ENCODE measurements around the gene GDI2. TPM values are rescaled to one million over a fixed set of nuclear protein-coding genes. Genes with fewer than 3 reads are reported as not detected.

Gene GDI2
- total and polyA plus RNA-seq, 2 experiments from 2014 or later = 182 to 218 TPM

- TF ChIP-seq CTCF (IDR thresholded peaks at IDR 0.05; ENCODE audit: low read depth, low read length) = no peak
- Histone ChIP-seq H3K4me3 (no peak overlapping the region), H3K36me3 (peaks cover 23% of the 10 kb centered on the region), H3K27me3 (no peaks in the 10 kb centered on the region), H3K27ac (peak overlapping the region; percentile 41), H3K9me3 (ENCODE audit: low read depth) (no peaks in the 10 kb centered on the region), H3K4me1 (ENCODE audit: low read depth) (peaks cover 22% of the 10 kb centered on the region)
- no peak for DNase-seq (ENCODE audit: low read depth in 1 of 2, low spot score in 1 of 2)
Observed at GRCh38 chr10:5730766-5731165, 82.5 kb downstream of the GDI2 start.

GRCh38 chr10:5723692-5724091 lies 89.5 kb downstream of the GDI2 start:
- H3K4me3 ChIP-seq = no peak overlapping the region
- peaks cover 22% of the 10 kb centered on the region for H3K4me1 ChIP-seq (ENCODE audit: low read depth)
- peak overlapping the region; percentile 59 for H3K27ac ChIP-seq
- H3K27me3 ChIP-seq = no peaks in the 10 kb centered on the region
- H3K9me3 ChIP-seq (ENCODE audit: low read depth) = no peaks in the 10 kb centered on the region
- no peak for DNase-seq (ENCODE audit: low read depth in 1 of 2, low spot score in 1 of 2)
- H3K36me3 ChIP-seq = peaks cover 13% of the 10 kb centered on the region
- TF ChIP-seq CTCF (IDR thresholded peaks at IDR 0.05; ENCODE audit: low read depth, low read length) = no peak

DNA sequence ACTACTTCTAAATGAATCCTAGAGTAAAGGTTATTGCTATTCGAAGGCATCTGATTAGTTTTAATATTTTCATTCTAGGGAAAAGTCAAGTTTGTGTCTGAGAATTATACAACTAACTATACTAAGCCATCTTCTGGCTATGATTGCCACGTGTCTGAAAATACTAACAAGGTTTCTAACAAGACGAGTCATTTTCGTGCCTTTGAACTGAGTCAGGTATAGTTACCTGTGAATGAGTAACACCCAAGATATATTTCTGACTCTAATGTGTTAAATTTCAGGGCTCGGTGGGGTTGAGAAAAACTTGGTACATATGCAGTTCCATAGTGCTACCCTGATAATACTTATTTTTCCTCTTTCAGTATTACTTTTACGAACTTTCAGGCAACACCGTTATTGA lies 93.1 kb downstream of the GDI2 start:
- H3K36me3 ChIP-seq = peaks cover 10% of the 10 kb centered on the region
- no peak for DNase-seq (ENCODE audit: low read depth in 1 of 2, low spot score in 1 of 2)
- no peak overlapping the region for H3K27ac ChIP-seq
- no peaks in the 10 kb centered on the region for H3K9me3 ChIP-seq (ENCODE audit: low read depth)
- no peak overlapping the region for H3K4me3 ChIP-seq
- no peak for TF ChIP-seq CTCF (IDR thresholded peaks at IDR 0.05; ENCODE audit: low read depth, low read length)
- no peaks in the 10 kb centered on the region for H3K27me3 ChIP-seq
- peaks cover 10% of the 10 kb centered on the region for H3K4me1 ChIP-seq (ENCODE audit: low read depth)

DNA sequence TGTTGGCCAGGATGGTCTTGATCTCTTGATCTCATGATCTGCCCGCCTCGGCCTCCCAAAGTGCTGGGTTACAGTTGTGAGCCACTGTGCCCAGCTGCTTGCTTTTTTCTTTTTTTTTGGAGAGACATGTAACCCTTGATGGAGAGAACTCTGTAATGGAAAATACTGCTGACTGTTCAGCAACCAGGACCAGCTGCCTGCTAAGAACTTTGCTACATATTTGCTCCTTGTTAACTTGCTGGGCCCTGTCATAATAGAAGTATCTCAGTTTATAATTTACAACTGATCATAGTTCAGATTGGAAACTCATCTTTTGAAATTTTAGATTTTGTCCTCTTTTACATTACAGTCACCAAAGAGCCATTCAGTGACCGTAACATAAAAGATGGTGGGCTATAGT lies 93.7 kb downstream of the GDI2 start:
- Histone ChIP-seq H3K4me1 (ENCODE audit: low read depth) (peaks cover 10% of the 10 kb centered on the region), H3K27ac (no peak overlapping the region), H3K4me3 (no peak overlapping the region), H3K36me3 (peaks cover 10% of the 10 kb centered on the region), H3K27me3 (no peaks in the 10 kb centered on the region), H3K9me3 (ENCODE audit: low read depth) (no peaks in the 10 kb centered on the region)
- TF ChIP-seq CTCF (IDR thresholded peaks at IDR 0.05; ENCODE audit: low read depth, low read length) = no peak
- no peak for DNase-seq (ENCODE audit: low read depth in 1 of 2, low spot score in 1 of 2)

Other genes starting within 250 kb of the GDI2 start
- gene ASB13, start 146.8 kb downstream of the GDI2 start, total RNA-seq = 18.3 and 20.6 TPM in 2 replicates
- gene ASB13, start 146.8 kb downstream of the GDI2 start, polyA plus RNA-seq = 14.4 and 30.4 TPM in 2 replicates
- 37.8 TPM in 2 replicates for gene TASOR2, start 128.6 kb downstream of the GDI2 start, total RNA-seq
- 17.8 and 23.5 TPM in 2 replicates for gene TASOR2, start 128.6 kb downstream of the GDI2 start, polyA plus RNA-seq
- gene ANKRD16, start 76.5 kb upstream of the GDI2 start, total RNA-seq = 22.4 and 32.3 TPM in 2 replicates
- 29.0 and 33.8 TPM in 2 replicates for gene ANKRD16, start 76.5 kb upstream of the GDI2 start, polyA plus RNA-seq
- gene FBH1, start 76.8 kb upstream of the GDI2 start, total RNA-seq = 168 and 196 TPM in 2 replicates
- gene FBH1, start 76.8 kb upstream of the GDI2 start, polyA plus RNA-seq = 185 and 213 TPM in 2 replicates
- gene IL15RA, start 164.1 kb upstream of the GDI2 start, total RNA-seq = 0.21 and 0.27 TPM in 2 replicates
- 0.36 and 1.4 TPM in 2 replicates for gene IL15RA, start 164.1 kb upstream of the GDI2 start, polyA plus RNA-seq
- gene IL2RA, start 248.9 kb upstream of the GDI2 start, total RNA-seq = not detected in 2 replicates
- not detected in 2 replicates for gene IL2RA, start 248.9 kb upstream of the GDI2 start, polyA plus RNA-seq

Measured in cardiac muscle cell (in vitro differentiated cells and primary cell).